NCI-H1417 treated with DMSO at 0.1 percent for 48 hours (cell line): Measurements from ENCODE around the gene GHITM.
"Not testable (repeated sequence)": the region's sequence is repeated elsewhere in the genome, so short reads cannot be mapped to it uniquely, and the experiment has no call there.

Experiments used
- DNase-seq: peaks from one replicate; lab custom pipeline; 2025; lab: John Stamatoyannopoulos, UW

Gene GHITM

GRCh38 chr10:84139126-84140035 is at the start of gene GHITM:
Gene GHITM, plus strand, starts transcription at chr10:84139509. Its CDS starts 1,992 bp downstream, at chr10:84141501.
- peak; percentile 73 for DNase-seq

- no peak for DNase-seq
Measured at GRCh38 chr10:84095811-84096497, 43.4 kb upstream of the GHITM start.

GRCh38 chr10:84097787-84098353 is 41.4 kb upstream of the GHITM start:
- no peak for DNase-seq

GRCh38 chr10:84098667-84099066 is 40.6 kb upstream of the GHITM start:
- no peak for DNase-seq

GRCh38 chr10:84101042-84101441 is 38.3 kb upstream of the GHITM start:
- no peak for DNase-seq

- no peak for DNase-seq
Measured at GRCh38 chr10:84108797-84109196, 30.5 kb upstream of the GHITM start.

GRCh38 chr10:84109772-84110171 is 29.5 kb upstream of the GHITM start:
- DNase-seq = not testable (repeated sequence)

GRCh38 chr10:84113468-84113867 is 25.8 kb upstream of the GHITM start:
- not testable (repeated sequence) for DNase-seq

GRCh38 chr10:84114088-84114667 is 25.1 kb upstream of the GHITM start:
- DNase-seq = no peak

- not testable (repeated sequence) for DNase-seq
Measured at GRCh38 chr10:84117204-84117603, 22.1 kb upstream of the GHITM start.

GRCh38 chr10:84117686-84118394 is 21.5 kb upstream of the GHITM start:
- DNase-seq = no peak

- no peak for DNase-seq
Measured at GRCh38 chr10:84118395-84119006, 20.8 kb upstream of the GHITM start.

GRCh38 chr10:84123362-84123761 is 15.9 kb upstream of the GHITM start:
- no peak for DNase-seq

GRCh38 chr10:84125910-84126784 is 13.2 kb upstream of the GHITM start:
- DNase-seq = not testable (repeated sequence)

- DNase-seq = no peak
Measured at GRCh38 chr10:84126785-84127167, 12.5 kb upstream of the GHITM start.

- no peak for DNase-seq
Measured at GRCh38 chr10:84135836-84136235, 3.5 kb upstream of the GHITM start.

- DNase-seq = no peak
Measured at GRCh38 chr10:84137811-84138210, 1.5 kb upstream of the GHITM start.

GRCh38 chr10:84138478-84139125 is 707 bp upstream of the GHITM start:
- DNase-seq = no peak

- no peak for DNase-seq
Measured at GRCh38 chr10:84140036-84140379, 699 bp downstream of the GHITM start.

- no peak for DNase-seq
Measured at GRCh38 chr10:84147347-84147746, 8.0 kb downstream of the GHITM start.
